Mesendoderm (in vitro differentiated cells): ENCODE measurements around the gene CHCHD6.

ENCODE experiments used
- DNase-seq: peaks from one replicate; pipeline ENCODE4 v3.0.0; 2013
- H2AK5ac ChIP-seq: 2 replicates; pipeline ENCODE4 v1.6.1; 2013; ENCODE audit warnings: low read length, inconsistent platforms
- H2BK120ac ChIP-seq: 2 replicates; pipeline ENCODE4 v1.6.1; 2013; ENCODE audit warnings: low read depth, mild to moderate bottlenecking, low read length, moderate library complexity, mixed read lengths
- H2BK15ac ChIP-seq: replicated peaks from 2 replicates; pipeline ENCODE4 v1.6.1; 2013; ENCODE audit warnings: low read depth, mild to moderate bottlenecking, moderate library complexity
- H2BK5ac ChIP-seq: 2 replicates; pipeline ENCODE4 v1.6.1; 2013; ENCODE audit warnings: low read length, inconsistent platforms
- H3K18ac ChIP-seq: 2 replicates; pipeline ENCODE4 v1.6.1; 2013; ENCODE audit warnings: mild to moderate bottlenecking, low read length, mixed read lengths
- H3K23ac ChIP-seq: one replicate; pipeline ENCODE4 v1.6.1; 2013; ENCODE audit warnings: low read length
- H3K27ac ChIP-seq: 2 replicates; pipeline ENCODE4 v1.5.1; 2013; ENCODE audit warnings: low read depth, mild to moderate bottlenecking, inconsistent platforms, low read length, moderate library complexity
- H3K27me3 ChIP-seq: 2 replicates; pipeline ENCODE4 v1.6.1; 2013; ENCODE audit warnings: low read length, control low read depth, mild to moderate bottlenecking, inconsistent platforms; ENCODE audit not compliant: insufficient read depth, poor library complexity
- H3K36me3 ChIP-seq: 2 replicates; pipeline ENCODE4 v1.6.1; 2013; ENCODE audit warnings: low read length, inconsistent platforms; ENCODE audit not compliant: control insufficient read depth, insufficient read depth
- H3K4ac ChIP-seq: one replicate; pipeline ENCODE4 v1.6.1; 2013; ENCODE audit warnings: low read depth, mild to moderate bottlenecking, low read length, moderate library complexity
- H3K4me1 ChIP-seq: 2 replicates; pipeline ENCODE4 v1.6.1; 2013; ENCODE audit warnings: low read depth, low read length, inconsistent platforms; ENCODE audit not compliant: control insufficient read depth
- H3K4me2 ChIP-seq: 2 replicates; pipeline ENCODE4 v1.6.1; 2013; ENCODE audit warnings: low read length
- H3K4me3 ChIP-seq: 2 replicates; pipeline ENCODE4 v1.5.1; 2013; ENCODE audit warnings: mild to moderate bottlenecking, low read length
- H3K56ac ChIP-seq: one replicate; pipeline ENCODE4 v1.6.1; 2013; ENCODE audit warnings: low read length
- H3K79me1 ChIP-seq: 2 replicates; pipeline ENCODE4 v1.6.1; 2013; ENCODE audit warnings: low read length, inconsistent platforms
- H3K79me2 ChIP-seq: 2 replicates; pipeline ENCODE4 v1.6.1; 2013; ENCODE audit warnings: mild to moderate bottlenecking, low read length; ENCODE audit not compliant: control insufficient read depth, insufficient read depth
- H3K9ac ChIP-seq: 2 replicates; pipeline ENCODE4 v1.6.1; 2013; ENCODE audit warnings: low read length, inconsistent platforms
- H4K5ac ChIP-seq: one replicate; pipeline ENCODE4 v1.6.1; 2013; ENCODE audit warnings: low read length
- H4K8ac ChIP-seq: one replicate; pipeline ENCODE4 v1.6.1; 2013; ENCODE audit warnings: low read depth, mild to moderate bottlenecking, control low read depth, low read length, moderate library complexity
- WGBS: extraction: QIAGEN DNeasy Blood & Tissue Kit; methylation state at CpG from one replicate; pipeline ENCODE4 v1.1.7; 2013; ENCODE audit warnings: low lambda C conversion rate, missing lambda C conversion rate; ENCODE audit not compliant: insufficient coverage; ENCODE audit errors: extremely low coverage; 5-methylcytosine and 5-hydroxymethylcytosine counted together

CHCHD6 gene

GRCh38 chr3:126961191-126961790 is 257.3 kb downstream of the CHCHD6 start:
- DNase-seq: no peak
- Histone ChIP-seq H3K4ac (no peak overlapping the region), H3K4me2 (no peak overlapping the region), H3K23ac (no peak overlapping the region), H2BK120ac (no peak overlapping the region), H3K36me3 (no peaks in the 10 kb centered on the region), H3K79me1 (no peaks in the 10 kb centered on the region), H3K4me3 (no peak overlapping the region), H3K4me1 (no peaks in the 10 kb centered on the region), H4K5ac (no peak overlapping the region), H2BK5ac (no peak overlapping the region), H3K27ac (no peak overlapping the region), H3K79me2 (no peaks in the 10 kb centered on the region), H3K56ac (no peak overlapping the region), H2AK5ac (no peak overlapping the region), H3K9ac (no peak overlapping the region), H2BK15ac (no peak overlapping the region), H4K8ac (no peak overlapping the region), H3K18ac (no peak overlapping the region), H3K27me3 (no peaks in the 10 kb centered on the region)
- no CpG with 5 or more reads among the region's 8 CpGs for WGBS

DNA sequence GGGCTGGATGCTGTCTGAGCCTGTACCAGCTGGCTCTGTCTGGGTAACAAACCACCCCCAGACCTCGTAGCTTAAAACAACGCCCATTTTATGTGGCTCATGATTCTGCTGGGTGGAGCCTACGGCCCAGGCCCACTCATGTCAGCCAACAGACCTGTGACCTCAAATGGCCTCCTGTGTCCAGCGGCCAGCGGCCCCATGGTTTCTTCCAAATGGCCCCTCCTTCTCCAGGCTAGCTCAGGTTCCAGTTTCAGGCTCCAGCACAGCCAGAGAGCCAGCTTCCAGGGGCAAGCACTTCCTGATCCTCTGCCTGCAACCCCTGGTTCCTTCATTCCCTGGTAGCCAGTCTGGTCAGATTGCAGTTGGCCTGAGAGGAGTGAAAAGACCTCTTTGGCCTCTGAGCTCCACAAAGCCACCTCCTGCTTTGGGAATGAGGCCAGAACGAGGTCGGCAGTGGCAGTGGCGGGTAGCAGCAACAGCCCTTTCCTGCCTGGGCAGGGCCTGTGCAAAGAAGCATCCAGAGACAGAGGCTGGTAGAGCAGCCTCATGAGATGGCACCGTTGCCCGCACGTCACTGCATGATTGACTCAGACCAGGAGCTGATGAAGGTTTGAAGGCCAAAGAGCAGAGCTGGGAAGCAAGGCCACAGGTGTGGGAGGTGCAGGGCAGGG is 257.9 kb downstream of the CHCHD6 start:
- no peak overlapping the region for H3K4me3 ChIP-seq
- no peak overlapping the region for H2AK5ac ChIP-seq
- H3K18ac ChIP-seq: no peak overlapping the region
- H2BK5ac ChIP-seq: no peak overlapping the region
- no peaks in the 10 kb centered on the region for H3K36me3 ChIP-seq
- H3K4me2 ChIP-seq: no peak overlapping the region
- no peak overlapping the region for H2BK120ac ChIP-seq
- no peak overlapping the region for H2BK15ac ChIP-seq
- H3K4ac ChIP-seq: no peak overlapping the region
- DNase-seq: no peak
- no peak overlapping the region for H3K27ac ChIP-seq
- H3K27me3 ChIP-seq: no peaks in the 10 kb centered on the region
- no peak overlapping the region for H3K9ac ChIP-seq
- no peak overlapping the region for H4K5ac ChIP-seq
- H3K79me1 ChIP-seq: no peaks in the 10 kb centered on the region
- no peak overlapping the region for H4K8ac ChIP-seq
- H3K79me2 ChIP-seq: no peaks in the 10 kb centered on the region
- WGBS: no CpG with 5 or more reads among the region's 11 CpGs
- no peak overlapping the region for H3K23ac ChIP-seq
- no peak overlapping the region for H3K56ac ChIP-seq
- H3K4me1 ChIP-seq: no peaks in the 10 kb centered on the region

- Histone ChIP-seq H3K4ac (no peak overlapping the region), H3K4me1 (no peaks in the 10 kb centered on the region), H3K23ac (no peak overlapping the region), H4K5ac (no peak overlapping the region), H2BK5ac (no peak overlapping the region), H3K9ac (no peak overlapping the region), H3K36me3 (no peaks in the 10 kb centered on the region), H3K4me2 (no peak overlapping the region), H4K8ac (no peak overlapping the region), H3K4me3 (no peak overlapping the region), H3K56ac (no peak overlapping the region), H2AK5ac (no peak overlapping the region), H3K79me1 (no peaks in the 10 kb centered on the region), H2BK15ac (no peak overlapping the region), H3K27me3 (no peaks in the 10 kb centered on the region), H2BK120ac (no peak overlapping the region), H3K27ac (no peak overlapping the region), H3K79me2 (no peaks in the 10 kb centered on the region), H3K18ac (no peak overlapping the region)
- no CpG with 5 or more reads among the region's 8 CpGs for WGBS
- no peak for DNase-seq
These were observed 258.7 kb downstream of the CHCHD6 start for GRCh38 chr3:126962756-126963155.

DNA sequence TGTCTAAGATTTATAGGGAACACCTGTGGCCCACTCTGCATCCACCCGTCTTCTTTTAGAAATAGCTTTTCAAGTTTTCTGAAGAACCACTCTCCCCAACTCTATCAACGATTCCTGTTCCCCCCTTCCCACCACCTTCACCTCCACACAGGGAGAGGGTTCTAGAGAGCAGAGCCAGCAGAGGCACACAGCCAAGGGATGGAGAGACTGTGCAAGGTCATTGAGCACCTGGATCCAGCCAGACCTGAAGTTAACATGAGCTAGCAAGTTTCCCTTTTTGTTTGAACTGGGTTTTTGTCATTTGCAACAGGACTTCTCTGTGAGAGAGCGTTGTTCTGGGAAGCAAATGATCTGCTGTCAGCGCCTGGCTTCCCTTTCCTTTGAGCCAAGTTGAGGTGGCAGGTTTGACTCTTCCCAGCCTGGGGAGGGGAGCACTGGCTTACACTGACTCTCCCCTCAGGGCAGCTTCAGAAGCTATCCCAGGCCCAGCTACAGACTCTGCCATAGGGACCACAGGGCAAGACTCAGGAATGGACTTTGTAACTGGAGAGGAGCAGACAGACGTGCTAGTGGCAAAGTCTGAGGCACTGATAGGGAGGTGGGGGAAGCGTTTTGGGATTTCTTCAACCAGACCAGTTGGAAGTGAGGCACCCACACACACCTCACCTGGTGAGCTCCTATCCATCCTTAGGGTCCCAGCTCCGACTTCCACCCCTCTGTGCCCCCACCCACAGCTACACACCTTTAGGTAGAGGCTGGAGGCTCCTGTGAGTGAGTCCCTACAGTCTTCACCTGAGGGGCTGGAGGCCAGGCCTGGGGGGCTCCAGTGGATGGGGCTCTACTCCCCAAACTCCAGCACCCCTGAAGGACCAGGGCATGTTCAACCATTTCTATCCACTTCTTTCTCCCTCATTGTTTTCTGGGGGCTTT is 259.5 kb downstream of the CHCHD6 start:
- Histone ChIP-seq H2AK5ac (no peak overlapping the region), H3K4me1 (no peaks in the 10 kb centered on the region), H2BK120ac (no peak overlapping the region), H3K23ac (no peak overlapping the region), H3K4ac (no peak overlapping the region), H3K79me1 (no peaks in the 10 kb centered on the region), H2BK15ac (no peak overlapping the region), H4K8ac (no peak overlapping the region), H3K9ac (no peak overlapping the region), H2BK5ac (no peak overlapping the region), H3K18ac (no peak overlapping the region), H3K4me3 (no peak overlapping the region), H3K36me3 (no peaks in the 10 kb centered on the region), H3K27me3 (no peaks in the 10 kb centered on the region), H3K4me2 (no peak overlapping the region), H3K56ac (no peak overlapping the region), H3K79me2 (no peaks in the 10 kb centered on the region), H4K5ac (no peak overlapping the region), H3K27ac (no peak overlapping the region)
- DNase-seq: no peak
- WGBS: no CpG with 5 or more reads among the region's 7 CpGs

- H3K9ac ChIP-seq: no peak overlapping the region
- no peaks in the 10 kb centered on the region for H3K36me3 ChIP-seq
- H2BK5ac ChIP-seq: no peak overlapping the region
- H3K18ac ChIP-seq: no peak overlapping the region
- no peak overlapping the region for H3K23ac ChIP-seq
- no peak overlapping the region for H4K5ac ChIP-seq
- no peak overlapping the region for H2BK120ac ChIP-seq
- no peak for DNase-seq
- no peak overlapping the region for H4K8ac ChIP-seq
- no peaks in the 10 kb centered on the region for H3K79me2 ChIP-seq
- H3K27ac ChIP-seq: no peak overlapping the region
- no peak overlapping the region for H2AK5ac ChIP-seq
- no peaks in the 10 kb centered on the region for H3K79me1 ChIP-seq
- H3K4me1 ChIP-seq: no peaks in the 10 kb centered on the region
- H3K4me2 ChIP-seq: no peak overlapping the region
- no peak overlapping the region for H3K56ac ChIP-seq
- no peaks in the 10 kb centered on the region for H3K27me3 ChIP-seq
- no peak overlapping the region for H2BK15ac ChIP-seq
- WGBS: no CpG with 5 or more reads among the region's 7 CpGs
- no peak overlapping the region for H3K4me3 ChIP-seq
- H3K4ac ChIP-seq: no peak overlapping the region
These were observed 260.2 kb downstream of the CHCHD6 start for GRCh38 chr3:126964261-126964660.
